Effector CD4-positive, alpha-beta T cell (primary cell): ENCODE results near the gene MTHFD1L.
A peak's percentile ranks its signal among the peaks of the same experiment; 100 is the strongest.

Experiments
- DNase-seq: peaks from one replicate; pipeline ENCODE4 v3.0.0-alpha.2; 2020

MTHFD1L gene

GRCh38 chr6:150994026-150994425 lies 128.5 kb downstream of the MTHFD1L start:
- DNase-seq = no peak

GRCh38 chr6:150996968-150997367 lies 131.5 kb downstream of the MTHFD1L start:
- DNase-seq = no peak

- no peak for DNase-seq
Measured at GRCh38 chr6:150999107-150999506, 133.6 kb downstream of the MTHFD1L start.

GRCh38 chr6:150999576-150999975 lies 134.1 kb downstream of the MTHFD1L start:
- DNase-seq = no peak

- no peak for DNase-seq
Measured at GRCh38 chr6:151001387-151002056, 136.0 kb downstream of the MTHFD1L start.

GRCh38 chr6:151002057-151002450 lies 136.6 kb downstream of the MTHFD1L start:
- DNase-seq = no peak

- no peak for DNase-seq
Measured at GRCh38 chr6:151002491-151002935, 137.0 kb downstream of the MTHFD1L start.

- DNase-seq = no peak
Measured at GRCh38 chr6:151004383-151005024, 139.0 kb downstream of the MTHFD1L start.

GRCh38 chr6:151005164-151005563 lies 139.7 kb downstream of the MTHFD1L start:
- DNase-seq = no peak

- no peak for DNase-seq
Measured at GRCh38 chr6:151005896-151006632, 140.6 kb downstream of the MTHFD1L start.

GRCh38 chr6:151007076-151007475 lies 141.6 kb downstream of the MTHFD1L start:
- no peak for DNase-seq

GRCh38 chr6:151007922-151008321 lies 142.4 kb downstream of the MTHFD1L start:
- no peak for DNase-seq

GRCh38 chr6:151008425-151008824 lies 142.9 kb downstream of the MTHFD1L start:
- DNase-seq = no peak

GRCh38 chr6:151009576-151009975 lies 144.1 kb downstream of the MTHFD1L start:
- no peak for DNase-seq

- DNase-seq = no peak
Measured at GRCh38 chr6:151010071-151010470, 144.6 kb downstream of the MTHFD1L start.

- no peak for DNase-seq
Measured at GRCh38 chr6:151012321-151013294, 147.1 kb downstream of the MTHFD1L start.

GRCh38 chr6:151014404-151015100 lies 149.1 kb downstream of the MTHFD1L start:
- DNase-seq = peak; percentile 33

- no peak for DNase-seq
Measured at GRCh38 chr6:151015101-151015700, 149.7 kb downstream of the MTHFD1L start.

- no peak for DNase-seq
Measured at GRCh38 chr6:151016107-151016506, 150.6 kb downstream of the MTHFD1L start.

GRCh38 chr6:151018046-151018445 lies 152.5 kb downstream of the MTHFD1L start:
- no peak for DNase-seq
